K562 (cell line): ENCODE results near the gene KRTAP3-2. TPM values are rescaled to one million over a fixed set of nuclear protein-coding genes. Genes with fewer than 3 reads are reported as not detected.

Source experiments
- ATAC-seq: fragments of 200-7000 bp; cut with Tn5 transposase; 3 replicates; pipeline ENCODE4 v1.9.1; 2020; ENCODE audit warnings: moderate library complexity
- BruUV-seq: library from RNA; stranded (reverse); fragments of 400-500 nt; replicated peaks from 2 replicates; lab custom pipeline; 2021; lab: Mats Ljungman, UMichigan
- CTCF ChIA-PET: fragments of 300-600 bp; formaldehyde crosslinking; extraction: SDS; loops from one replicate; lab custom pipeline; 2021; ENCODE audit warnings: low intra/inter-chr PET ratio; lab: Yijun Ruan, JAX
- POLR2A ChIA-PET: fragments of 300-600, 350-650 bp; sonication (Branson Sonifier 250); formaldehyde crosslinking; extraction: SDS; loops from one replicate; lab custom pipeline; 2021; ENCODE audit warnings: antibody characterized with exemption, inconsistent platforms; lab: Yijun Ruan, JAX
- DNase-seq, 4 experiments: peaks; one replicate each; pipeline versions ENCODE4 v3.0.0 to v3.0.0-alpha.2; 2011 to 2018; ENCODE audit warnings: low spot score in 3 of 4, mixed read lengths in 3 of 4; ENCODE audit errors: extremely low read depth in 1 of 4
- FAIRE-seq: peaks from 2 replicates; lab custom pipeline; 2011; peaks lifted over from hg19 to GRCh38; lab: Jason Lieb, UNC
- H2AFZ ChIP-seq: 2 replicates; pipeline ENCODE4 v1.6.0; 2011; ENCODE audit warnings: low read depth, low read length, control low read depth, inconsistent platforms
- H3K27ac ChIP-seq: fragments of 200-600 bp; 3 replicates; pipeline ENCODE4 v1.8.0; 2011; ENCODE audit warnings: low read depth, mild to moderate bottlenecking, control low read depth, inconsistent platforms, low read length, moderate library complexity, mixed read lengths; ENCODE audit errors: extremely low read depth
- H3K27me3 ChIP-seq, 2 experiments: fragments of 300-600 bp in 1 of 2; 2 replicates in 1 of 2; 3 replicates in 1 of 2; pipeline versions ENCODE4 v1.6.0 to v1.8.0; 2011; ENCODE audit warnings: inconsistent platforms in 2 of 2, low read length in 2 of 2, mild to moderate bottlenecking in 1 of 2, mixed read lengths in 1 of 2, moderate library complexity in 1 of 2; ENCODE audit not compliant: control insufficient read depth in 2 of 2, insufficient read depth in 2 of 2
- H3K36me3 ChIP-seq: fragments of 300-600 bp; 3 replicates; pipeline ENCODE4 v1.8.0; 2011; ENCODE audit warnings: mild to moderate bottlenecking, low read length, inconsistent platforms; ENCODE audit not compliant: control insufficient read depth, insufficient read depth
- H3K4me1 ChIP-seq, 2 experiments: fragments of 200-600 bp in 1 of 2; replicated peaks in 1 of 2; 2 replicates in 1 of 2; 3 replicates in 1 of 2; pipeline versions ENCODE4 v1.5.1 to v1.8.0; 2011; ENCODE audit warnings: inconsistent platforms in 2 of 2, low read length in 2 of 2, mild to moderate bottlenecking in 1 of 2, mixed read lengths in 1 of 2, moderate library complexity in 1 of 2; ENCODE audit not compliant: control insufficient read depth in 2 of 2, insufficient read depth in 2 of 2
- H3K4me2 ChIP-seq: 2 replicates; pipeline ENCODE4 v1.6.1; 2011; ENCODE audit warnings: low read length, control low read depth, inconsistent platforms, mixed read lengths; ENCODE audit not compliant: insufficient read depth
- H3K4me3 ChIP-seq: fragments of 200-600 bp; sonication (generic), shearing (Covaris generic); 2 replicates; pipeline ENCODE4 v1.5.1; 2016; ENCODE audit warnings: control low read depth, inconsistent platforms
- H3K79me2 ChIP-seq: fragments of 200-600 bp; 3 replicates; pipeline ENCODE4 v1.8.0; 2011; ENCODE audit warnings: low read length, inconsistent platforms; ENCODE audit not compliant: control insufficient read depth, insufficient read depth
- H3K9ac ChIP-seq, 2 experiments: 2 replicates each; pipeline versions ENCODE4 v1.6.0 to v1.6.1; 2011; ENCODE audit warnings: low read depth in 2 of 2, low read length in 2 of 2, control low read depth in 1 of 2, inconsistent platforms in 1 of 2, mild to moderate bottlenecking in 1 of 2, mixed read lengths in 1 of 2; ENCODE audit not compliant: insufficient read depth in 1 of 2
- H3K9me1 ChIP-seq: one replicate; pipeline ENCODE4 v1.6.0; 2011; ENCODE audit warnings: inconsistent platforms, mild to moderate bottlenecking, low read length, moderate library complexity; ENCODE audit not compliant: control insufficient read depth, insufficient read depth
- H3K9me3 ChIP-seq: replicated peaks from 2 replicates; pipeline ENCODE4 v1.5.1; 2011; ENCODE audit warnings: low read depth, low read length, inconsistent platforms; ENCODE audit not compliant: control insufficient read depth, insufficient read depth
- H4K20me1 ChIP-seq: replicated peaks from 2 replicates; pipeline ENCODE4 v1.6.1; 2011; ENCODE audit warnings: low read length, inconsistent platforms, mixed read lengths; ENCODE audit not compliant: control insufficient read depth, insufficient read depth
- BDP1 ChIP-seq: IDR thresholded peaks from 3 replicates; pipeline ENCODE4 v1.6.1; 2011; ENCODE audit not compliant: insufficient read length, insufficient read depth
- CCNT2 ChIP-seq: IDR thresholded peaks from 2 replicates; pipeline ENCODE4 v1.6.1; 2011; ENCODE audit warnings: borderline replicate concordance, low read depth, mild to moderate bottlenecking, moderate library complexity, mixed read lengths, low read length; ENCODE audit not compliant: insufficient read length; ENCODE audit errors: extremely low read depth
- ELK3 ChIP-seq: fragments of 450-650 bp; formaldehyde crosslinking; IDR thresholded peaks from 2 replicates; pipeline ENCODE4 v1.4.0; 2020; ENCODE audit warnings: mild to moderate bottlenecking
- NRF1 ChIP-seq, 2 experiments: fragments of 450-650 bp; IDR thresholded peaks in 1 of 2; conservative IDR thresholded peaks in 1 of 2; 2 replicates each; pipeline ENCODE4 v1.6.1; 2014; ENCODE audit warnings: mild to moderate bottlenecking in 2 of 2
- SAFB2 ChIP-seq: fragments of 200-400 bp; formaldehyde crosslinking; IDR thresholded peaks from 2 replicates; pipeline ENCODE4 v1.6.1; 2018; ENCODE audit warnings: borderline replicate concordance, low read length, low read depth, moderate library complexity; ENCODE audit not compliant: severe bottlenecking
- TOE1 ChIP-seq, 2 experiments: fragments of 450-650 bp in 1 of 2; sonication (generic) in 1 of 2; formaldehyde crosslinking in 1 of 2; IDR thresholded peaks; 2 replicates each; pipeline versions ENCODE4 v1.7.1 to v1.8.0; 2016 to 2022; ENCODE audit warnings: borderline replicate concordance in 2 of 2, mild to moderate bottlenecking in 2 of 2, antibody characterized with exemption in 1 of 2, inconsistent platforms in 1 of 2, low read depth in 1 of 2, missing genetic modification reagents in 1 of 2, moderate library complexity in 1 of 2
- TRIM25 ChIP-seq: fragments of 450-650 bp; IDR thresholded peaks from 2 replicates; pipeline ENCODE4 v1.7.0; 2016; ENCODE audit warnings: borderline replicate concordance
- ZNF3 ChIP-seq: fragments of 250-450 bp; sonication (Bioruptor Pico); IDR thresholded peaks from 2 replicates; pipeline ENCODE4 v1.5.0; 2021; ENCODE audit warnings: mild to moderate bottlenecking, moderate library complexity
- ZNF586 ChIP-seq: fragments of 450-650 bp; formaldehyde crosslinking; conservative IDR thresholded peaks from 2 replicates; pipeline ENCODE4 v1.4.0; 2020; ENCODE audit warnings: mild to moderate bottlenecking, moderate library complexity
- ZNF655 ChIP-seq: fragments of 250-450 bp; sonication (Bioruptor Pico); IDR thresholded peaks from 2 replicates; pipeline ENCODE4 v1.5.0; 2021
- WGBS: fragments of 100-300 bp; shearing (Covaris generic); methylation state at CpG from one replicate; pipeline ENCODE4 v1.1.6; 2016; ENCODE audit warnings: low coverage, mixed read lengths; ENCODE audit not compliant: insufficient coverage; ENCODE audit errors: missing lambda C conversion rate; 5-methylcytosine and 5-hydroxymethylcytosine counted together
- in situ Hi-C: fragments of 300-500 bp; cut with MboI; formaldehyde crosslinking; loops from 4 replicates; pipeline ENCODE4 v1.15.0; 2018; ENCODE audit warnings: inconsistent platforms, mixed read lengths
- intact Hi-C: fragments of 100-400 bp; cut with micrococcal nuclease; formaldehyde crosslinking; loops from 2 replicates; pipeline ENCODE4 v1.14.2; 2022
- polyA plus RNA-seq, 8 experiments: library from polyadenylated mRNA; depleted of rRNA in 4 of 8; stranded (reverse) in 5 of 8; unstranded in 3 of 8; fragments of >200 nt; fragmentation: Nextera tagmentation in 2 of 8; fragmentation: Illumina TruSeq in 1 of 8; extraction: Ambion mirVana in 2 of 8; extraction: Trizol in 1 of 8; gene quantifications; 2 replicates each; pipeline versions ENCODE4 v1.2.1 to v1.2.3, GENCODE V29; 2011 to 2014; ENCODE audit warnings: inconsistent platforms in 1 of 8, missing spikeins in 1 of 8
- total RNA-seq, 7 experiments: library from RNA; depleted of rRNA in 6 of 7; stranded (reverse); fragments of >200 nt in 6 of 7; fragmentation: Illumina TruSeq in 2 of 7; extraction: Trizol in 2 of 7; gene quantifications; 2 replicates each; pipeline versions ENCODE4 v1.2.1 to v1.2.3, GENCODE V29; 2011 to 2021; ENCODE audit warnings: low replicate concordance in 1 of 7
- TF ChIP-seq, protein P1 (sequence below): fragments of 250-450 bp; sonication (Bioruptor Pico); IDR thresholded peaks from 2 replicates; pipeline ENCODE4 v1.5.0; 2021
- TF ChIP-seq, protein P2 (sequence below): sonication (generic); formaldehyde crosslinking; IDR thresholded peaks from 2 replicates; pipeline ENCODE4 v1.8.0; 2022; ENCODE audit warnings: mild to moderate bottlenecking, missing genetic modification reagents

Gene KRTAP3-2
- total and polyA plus RNA-seq, 9 of the 15 experiments (the other 6 are each of a cell fraction or from before 2014, with no cell fraction given), result not detected

DNA sequence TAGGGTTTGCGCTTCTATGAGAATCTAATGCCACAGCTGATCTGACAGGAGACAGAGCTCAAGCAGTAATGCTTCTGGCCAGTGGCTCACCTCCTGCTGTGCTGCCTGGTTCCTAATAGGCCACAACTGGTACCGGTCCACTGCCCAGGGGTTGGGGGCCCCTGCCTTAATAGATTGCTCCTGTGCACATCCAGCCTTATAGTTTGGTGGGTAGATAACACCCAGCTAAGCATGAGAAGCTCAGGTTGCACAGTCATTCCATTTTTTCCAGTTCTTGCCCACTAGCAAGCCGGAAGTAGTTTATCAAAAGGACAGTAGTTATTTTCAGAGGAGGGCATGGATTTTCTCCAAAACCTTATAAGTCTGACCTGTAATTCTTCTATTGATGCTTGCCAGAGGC is 19.7 kb upstream of the KRTAP3-2 start:
- Histone ChIP-seq H3K79me2 (no peaks in the 10 kb centered on the region), H3K27ac (no peak overlapping the region), H3K4me1 (no peaks in the 10 kb centered on the region), H3K4me3 (no peak overlapping the region), H4K20me1 (no peaks in the 10 kb centered on the region), H3K27me3 (0 out of 5 replicates have a peak, but pooled peaks cover 0 to 3% of the 10 kb centered on the region in 2 experiments), H2AFZ (no peak overlapping the region), H3K4me2 (no peak overlapping the region), H3K9me1 (no peaks in the 10 kb centered on the region), H3K9ac (no peak overlapping the region), H3K9me3 (no peaks in the 10 kb centered on the region), H3K36me3 (no peaks in the 10 kb centered on the region)
- no peak for FAIRE-seq
- no TSS peak for BruUV-seq
- POLR2A ChIA-PET, result interaction anchor here (1.0 kb wide), 1 partner anchor 9 kb away, joined by 3 read pairs; no protein-coding TSS in a partner anchor
- ATAC-seq, result no peak
- 17% methylated on average over 3 of the region's 3 CpGs for WGBS
- no peak for DNase-seq
- intact Hi-C loops (no loop called here), in situ Hi-C loops (no loop called here)
- CTCF ChIA-PET, result no interaction called here
- TF ChIP-seq ZNF3 (CRISPR knock-in tag) (no peak), ZNF586 (CRISPR knock-in tag) (no peak), BDP1 (no peak), CCNT2 (no peak), SAFB2 (no peak), ZNF655 (CRISPR knock-in tag) (no peak), NRF1 (conservative IDR thresholded peaks at IDR 0.05 in 1 of 2, IDR thresholded peaks at IDR 0.05 in 1 of 2) (no peak), ELK3 (CRISPR knock-in tag) (no peak), TRIM25 (no peak), TOE1 (IDR thresholded peaks at IDR 0.05; ENCODE audit: borderline replicate concordance) (no peak), TOE1 (CRISPR knock-in tag; IDR thresholded peaks at IDR 0.05; ENCODE audit: borderline replicate concordance, low read depth) (no peak)
- TF ChIP-seq, protein P1, sequence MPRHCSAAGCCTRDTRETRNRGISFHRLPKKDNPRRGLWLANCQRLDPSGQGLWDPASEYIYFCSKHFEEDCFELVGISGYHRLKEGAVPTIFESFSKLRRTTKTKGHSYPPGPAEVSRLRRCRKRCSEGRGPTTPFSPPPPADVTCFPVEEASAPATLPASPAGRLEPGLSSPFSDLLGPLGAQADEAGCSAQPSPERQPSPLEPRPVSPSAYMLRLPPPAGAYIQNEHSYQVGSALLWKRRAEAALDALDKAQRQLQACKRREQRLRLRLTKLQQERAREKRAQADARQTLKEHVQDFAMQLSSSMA (CRISPR knock-in tag), result no peak
- TF ChIP-seq, protein P2, sequence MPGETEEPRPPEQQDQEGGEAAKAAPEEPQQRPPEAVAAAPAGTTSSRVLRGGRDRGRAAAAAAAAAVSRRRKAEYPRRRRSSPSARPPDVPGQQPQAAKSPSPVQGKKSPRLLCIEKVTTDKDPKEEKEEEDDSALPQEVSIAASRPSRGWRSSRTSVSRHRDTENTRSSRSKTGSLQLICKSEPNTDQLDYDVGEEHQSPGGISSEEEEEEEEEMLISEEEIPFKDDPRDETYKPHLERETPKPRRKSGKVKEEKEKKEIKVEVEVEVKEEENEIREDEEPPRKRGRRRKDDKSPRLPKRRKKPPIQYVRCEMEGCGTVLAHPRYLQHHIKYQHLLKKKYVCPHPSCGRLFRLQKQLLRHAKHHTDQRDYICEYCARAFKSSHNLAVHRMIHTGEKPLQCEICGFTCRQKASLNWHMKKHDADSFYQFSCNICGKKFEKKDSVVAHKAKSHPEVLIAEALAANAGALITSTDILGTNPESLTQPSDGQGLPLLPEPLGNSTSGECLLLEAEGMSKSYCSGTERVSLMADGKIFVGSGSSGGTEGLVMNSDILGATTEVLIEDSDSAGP (CRISPR knock-in tag), result no peak
